ENCODE results near the gene RASAL1.
A peak's percentile ranks its signal among the peaks of the same experiment; 100 is the strongest.

RASAL1 gene

DNA sequence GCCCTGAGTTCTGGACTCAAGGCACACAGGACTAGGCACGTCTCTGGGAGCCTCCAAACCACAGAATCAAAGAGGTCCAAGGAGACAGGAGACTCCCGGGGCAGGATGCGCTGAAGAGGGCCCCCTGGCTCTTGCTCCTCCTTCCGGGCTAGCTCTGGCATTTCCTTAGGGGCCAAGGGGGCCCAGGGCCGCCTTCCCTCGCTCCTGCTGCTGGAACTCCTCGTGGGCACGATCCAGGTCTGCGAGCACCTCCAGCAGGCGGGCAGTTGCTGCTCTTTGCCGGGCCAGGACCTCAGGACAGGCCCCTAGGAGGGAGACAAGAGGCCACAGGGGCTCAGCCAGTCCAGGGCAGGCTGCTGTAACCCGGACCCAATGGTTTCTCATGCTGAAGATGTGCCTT is 35.8 kb downstream of the RASAL1 start:
- FAIRE-seq, result no peak
- DNase-seq (ENCODE audit: insufficient read length, low spot score), result no peak

DNA sequence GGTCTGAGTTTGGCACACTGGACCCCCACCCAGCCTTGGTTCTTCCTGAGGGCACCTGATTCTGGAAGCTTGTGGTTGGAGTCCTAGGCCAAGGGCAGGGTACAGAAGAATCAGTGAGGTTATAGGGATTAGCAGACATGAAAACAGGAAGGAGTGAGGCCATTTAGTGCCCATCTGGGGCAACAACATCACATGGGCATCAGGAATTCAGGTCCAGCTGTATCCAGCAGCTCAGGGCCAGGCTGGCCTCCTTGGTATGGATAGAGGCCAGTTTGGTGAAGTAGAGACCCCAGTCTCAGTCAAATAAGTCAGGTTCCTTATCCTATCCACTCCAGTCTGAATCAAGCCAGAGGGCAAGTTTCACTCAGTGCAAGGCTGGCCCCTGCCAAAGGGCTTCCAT is 36.2 kb downstream of the RASAL1 start:
- DNase-seq (ENCODE audit: insufficient read length, low spot score) (no peak), FAIRE-seq (no peak)

- DNase-seq (ENCODE audit: insufficient read length, low spot score) (peak; percentile 93), FAIRE-seq (no peak)
These were observed 37.0 kb downstream of the RASAL1 start for GRCh38 chr12:113098441-113099028.

DNA sequence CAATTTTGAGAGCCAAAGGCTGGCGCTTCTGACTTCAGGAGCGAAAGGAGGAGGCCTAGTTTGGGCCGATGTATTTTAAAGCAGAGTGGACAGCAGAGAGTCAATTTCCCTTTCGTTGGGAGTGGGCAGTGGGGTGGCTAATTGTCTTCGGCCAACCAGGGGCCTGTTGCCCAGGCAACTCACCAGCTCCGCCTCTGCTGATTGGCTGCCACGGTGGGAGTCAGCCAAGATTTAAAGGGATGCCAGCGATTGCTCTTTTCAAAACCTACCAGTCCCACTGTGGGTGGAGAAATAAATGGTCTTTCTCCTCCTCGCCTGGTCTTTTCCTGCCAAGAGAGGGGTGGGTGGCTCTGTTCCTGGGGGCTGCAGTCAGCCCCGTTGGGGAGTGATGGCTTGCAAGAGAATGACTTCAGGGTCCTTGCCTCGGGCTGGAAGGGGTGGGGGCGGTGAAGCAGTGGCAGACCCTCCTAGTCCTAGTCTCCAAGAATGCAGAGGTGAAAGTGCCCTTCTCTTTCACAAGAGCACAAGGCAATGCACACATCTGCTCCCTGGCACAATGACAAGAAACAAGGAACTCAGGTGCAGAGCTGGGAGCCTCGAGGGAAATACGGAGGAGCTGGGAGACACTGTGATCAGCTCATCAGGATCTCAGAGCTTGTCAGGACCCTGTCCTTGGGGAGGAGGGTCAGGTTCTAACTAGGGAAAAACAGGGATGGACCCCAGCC is 37.7 kb downstream of the RASAL1 start:
- FAIRE-seq, result no peak
- DNase-seq (ENCODE audit: insufficient read length, low spot score), result no peak

DNA sequence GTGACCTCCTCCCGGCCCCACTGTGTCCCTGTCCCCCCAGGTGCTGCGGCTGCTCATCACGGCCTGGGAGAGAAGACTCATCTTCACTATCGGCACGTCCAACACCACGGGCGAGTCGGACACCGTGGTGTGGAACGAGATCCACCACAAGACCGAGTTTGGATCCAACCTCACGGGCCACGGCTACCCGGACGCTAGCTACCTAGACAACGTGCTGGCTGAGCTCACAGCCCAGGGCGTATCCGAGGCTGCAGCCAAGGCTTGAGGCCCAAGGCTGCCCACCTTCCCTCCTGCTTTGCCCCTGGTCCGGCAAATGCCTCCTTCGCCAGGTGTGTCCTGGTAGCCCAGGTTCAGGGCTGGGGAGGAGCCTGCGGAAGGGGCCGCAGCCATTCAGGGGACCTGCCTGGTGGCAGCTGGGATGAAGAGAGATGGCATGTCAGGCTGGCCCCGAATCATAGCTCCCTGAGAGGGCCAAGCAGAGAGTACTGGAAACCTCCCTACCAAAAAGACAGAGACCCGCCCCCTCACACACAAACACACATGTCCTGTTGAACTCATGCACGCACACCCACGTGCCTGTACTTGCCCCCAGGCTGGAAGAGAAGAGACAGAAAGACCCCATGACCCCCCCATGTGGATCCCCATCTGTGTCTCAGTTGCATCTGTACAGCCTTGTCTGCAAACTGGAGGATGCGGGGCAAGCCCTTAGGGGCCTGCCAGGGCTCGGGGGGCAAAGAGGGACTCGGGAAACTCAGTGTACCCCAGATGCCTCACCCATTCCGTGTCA is 38.7 kb downstream of the RASAL1 start:
- no peak for FAIRE-seq
- DNase-seq (ENCODE audit: insufficient read length, low spot score), result no peak

GRCh38 chr12:113095405-113095804 is 40.2 kb downstream of the RASAL1 start:
- DNase-seq (ENCODE audit: insufficient read length, low spot score) (no peak), FAIRE-seq (no peak)

GRCh38 chr12:113094738-113095137 is 40.8 kb downstream of the RASAL1 start:
- FAIRE-seq, result no peak
- no peak for DNase-seq (ENCODE audit: insufficient read length, low spot score)

GRCh38 chr12:113093409-113094101 is 42.0 kb downstream of the RASAL1 start:
- FAIRE-seq (no peak), DNase-seq (ENCODE audit: insufficient read length, low spot score) (no peak)

GRCh38 chr12:113092607-113093408 is 42.8 kb downstream of the RASAL1 start:
- FAIRE-seq, result no peak
- DNase-seq (ENCODE audit: insufficient read length, low spot score), result no peak

- DNase-seq (ENCODE audit: insufficient read length, low spot score) (no peak), FAIRE-seq (no peak)
These were observed 44.1 kb downstream of the RASAL1 start for GRCh38 chr12:113091506-113091905.

DNA sequence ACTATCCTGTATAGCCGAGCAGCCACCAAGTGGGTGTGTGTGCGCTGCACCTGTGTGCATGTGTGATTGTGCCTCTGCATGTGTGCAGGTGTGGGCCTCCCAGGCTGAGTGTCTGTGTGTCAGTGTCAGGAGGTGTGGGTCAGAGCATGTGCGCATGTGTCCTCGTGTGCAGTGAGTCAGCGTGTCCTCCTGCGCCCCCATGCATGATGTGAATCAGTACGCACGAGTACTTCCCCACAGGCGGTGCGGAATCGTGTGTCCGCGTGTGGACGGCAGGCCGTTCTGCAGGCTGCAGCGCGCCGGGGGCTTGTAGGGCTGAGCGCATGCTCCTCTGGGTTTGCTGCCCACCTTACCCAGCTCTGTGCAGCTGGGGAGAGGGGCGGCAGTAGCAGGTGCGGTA is 44.8 kb downstream of the RASAL1 start:
- no peak for FAIRE-seq
- no peak for DNase-seq (ENCODE audit: insufficient read length, low spot score)

DNA sequence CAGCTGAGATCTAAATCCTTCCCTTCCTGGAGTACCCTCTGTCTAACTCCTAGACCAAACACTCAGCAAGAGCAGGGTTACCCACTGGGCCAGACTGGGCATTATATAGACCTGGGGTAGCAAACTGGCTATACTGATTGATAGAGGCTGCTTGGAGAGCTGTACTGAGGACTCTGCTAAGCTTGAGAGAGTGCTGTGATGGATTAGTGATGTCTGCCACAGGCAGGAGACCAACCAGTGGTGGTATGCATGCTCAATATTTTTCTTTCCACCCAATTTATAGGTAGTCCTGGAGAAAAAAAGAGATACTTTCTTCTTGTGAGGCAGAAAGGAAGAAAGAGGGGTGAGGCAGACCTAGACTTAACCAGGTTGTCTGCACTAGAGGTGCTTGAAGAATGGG is 45.7 kb downstream of the RASAL1 start:
- DNase-seq (ENCODE audit: insufficient read length, low spot score) (no peak), FAIRE-seq (no peak)

DNA sequence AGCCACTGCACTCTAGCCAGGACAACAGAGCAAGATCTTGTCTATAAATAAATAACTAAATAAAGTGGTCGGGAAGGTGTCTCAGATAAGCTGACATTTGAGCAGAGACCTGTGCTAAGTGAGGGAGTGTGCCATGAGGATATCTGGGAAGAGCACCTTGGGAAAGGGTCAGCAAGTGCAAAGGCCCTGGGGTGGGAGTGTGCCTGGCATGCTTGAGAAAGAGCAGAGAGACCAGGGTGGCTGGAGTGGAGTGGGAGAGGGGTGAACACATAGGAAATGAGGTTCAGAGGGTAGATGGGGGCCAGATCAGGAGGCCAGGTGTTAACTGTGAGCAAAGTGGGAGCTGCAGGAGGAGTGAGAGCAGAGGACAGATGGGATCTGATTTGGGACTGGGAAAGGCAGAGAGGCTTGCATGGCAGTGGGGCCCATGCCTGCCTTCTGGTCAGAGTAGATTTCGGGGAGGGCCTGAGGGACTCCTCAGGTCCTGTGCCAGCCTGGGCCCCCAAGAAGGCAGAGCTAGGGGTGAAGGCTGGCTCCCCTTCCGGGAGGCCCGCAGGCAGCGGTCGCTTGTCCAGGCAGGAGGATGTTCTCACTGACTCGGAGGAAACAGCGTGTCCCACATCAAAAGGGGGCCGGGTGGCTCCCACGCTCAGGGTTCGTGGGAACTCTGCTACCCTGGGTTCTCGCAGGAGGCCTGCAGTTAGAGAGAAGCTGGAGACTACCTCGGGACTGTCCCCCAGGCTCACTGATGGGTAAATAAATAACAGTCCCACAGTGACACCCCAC is 46.4 kb downstream of the RASAL1 start:
- no peak for FAIRE-seq

GRCh38 chr12:113088037-113088436 is 47.5 kb downstream of the RASAL1 start:
- FAIRE-seq, result no peak

More for the DNA sequence above, 46.4 kb downstream of the RASAL1 start:
- DNase-seq (ENCODE audit: insufficient read length, low spot score), result no peak

DNA sequence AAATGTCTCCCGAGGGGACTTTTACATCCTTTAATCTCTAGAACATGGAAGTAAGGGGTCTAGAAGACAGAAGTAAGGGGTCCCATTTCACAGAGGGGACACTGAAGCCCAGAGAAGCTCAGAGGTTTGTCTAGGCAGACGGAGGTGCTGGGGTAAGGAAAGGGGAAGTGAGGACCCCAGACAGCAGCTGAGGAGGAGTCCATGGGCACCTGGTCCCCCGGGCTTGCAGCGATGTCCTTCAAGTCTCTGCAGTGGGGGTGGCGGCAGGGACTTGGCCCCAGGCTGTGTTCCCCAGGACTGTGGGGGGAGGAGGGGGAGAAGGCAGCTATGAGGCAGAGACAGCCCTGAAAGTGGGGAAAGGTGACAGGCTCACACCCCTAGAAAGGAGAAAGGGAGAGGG is 48.4 kb downstream of the RASAL1 start:
- DNase-seq (ENCODE audit: insufficient read length, low spot score) (no peak), FAIRE-seq (no peak)

More at GRCh38 chr12:113088037-113088436, 47.5 kb downstream of the RASAL1 start:
- no peak for DNase-seq (ENCODE audit: insufficient read length, low spot score)

DNA sequence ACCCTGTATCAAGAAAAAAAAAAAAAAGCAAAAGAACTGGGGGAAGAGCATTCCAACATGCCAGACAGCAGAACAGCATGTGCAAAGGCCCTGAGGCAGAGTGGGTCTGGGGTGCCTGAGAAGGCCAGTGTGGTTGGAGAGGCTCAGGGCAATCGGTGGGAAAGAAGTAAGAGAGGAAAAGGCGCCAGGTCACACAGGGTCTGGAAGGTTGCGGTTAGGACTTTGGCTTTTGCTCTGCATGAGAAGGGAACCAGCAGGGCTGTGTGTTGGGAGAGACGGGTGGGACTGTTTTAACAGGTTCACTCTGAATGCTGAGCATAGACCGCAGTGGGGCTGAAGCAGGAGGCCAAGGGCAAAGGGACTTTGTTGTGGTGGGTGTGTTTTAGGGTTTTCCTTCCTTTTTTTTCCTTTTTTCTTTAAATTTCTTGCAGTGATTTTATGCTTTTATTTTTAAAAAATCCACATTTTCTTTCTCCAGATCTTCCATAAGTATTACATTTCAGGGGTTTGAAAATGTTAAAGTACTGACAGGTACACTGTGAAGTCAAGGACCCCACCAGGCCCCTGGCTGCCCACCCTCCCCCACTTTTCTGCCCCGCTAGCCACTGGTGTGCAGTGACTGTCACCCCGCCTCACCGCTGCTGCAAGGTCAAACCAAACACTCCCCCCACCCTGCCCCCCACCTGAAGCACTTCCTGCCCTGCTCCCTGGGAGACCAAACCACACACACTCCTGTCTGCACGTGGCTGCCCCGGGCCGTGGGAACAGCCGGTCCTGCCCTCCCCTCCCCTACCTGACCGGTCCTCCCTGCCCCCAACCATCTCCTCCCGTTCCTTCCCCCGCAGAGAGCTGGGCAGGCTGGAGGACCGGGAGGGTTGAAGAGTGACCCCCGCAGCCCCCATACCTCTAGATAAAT is 49.1 kb downstream of the RASAL1 start:
- no peak for DNase-seq (ENCODE audit: insufficient read length, low spot score)
- no peak for FAIRE-seq

- DNase-seq (ENCODE audit: insufficient read length, low spot score), result no peak
- FAIRE-seq, result no peak
These were observed 51.6 kb downstream of the RASAL1 start for GRCh38 chr12:113083863-113084435.

- FAIRE-seq (no peak), DNase-seq (ENCODE audit: insufficient read length, low spot score) (no peak)
These were observed 52.9 kb downstream of the RASAL1 start for GRCh38 chr12:113082486-113083148.

Measured in HTR-8/SVneo (cell line).